ENCODE results near the gene MVB12A. TPM values are rescaled to one million over a fixed set of nuclear protein-coding genes. Genes with fewer than 3 reads are reported as not detected.

MVB12A gene
- total RNA-seq, 4 donors from 2014 or later: 42.8 to 87.9 (median 51.9) TPM

DNA sequence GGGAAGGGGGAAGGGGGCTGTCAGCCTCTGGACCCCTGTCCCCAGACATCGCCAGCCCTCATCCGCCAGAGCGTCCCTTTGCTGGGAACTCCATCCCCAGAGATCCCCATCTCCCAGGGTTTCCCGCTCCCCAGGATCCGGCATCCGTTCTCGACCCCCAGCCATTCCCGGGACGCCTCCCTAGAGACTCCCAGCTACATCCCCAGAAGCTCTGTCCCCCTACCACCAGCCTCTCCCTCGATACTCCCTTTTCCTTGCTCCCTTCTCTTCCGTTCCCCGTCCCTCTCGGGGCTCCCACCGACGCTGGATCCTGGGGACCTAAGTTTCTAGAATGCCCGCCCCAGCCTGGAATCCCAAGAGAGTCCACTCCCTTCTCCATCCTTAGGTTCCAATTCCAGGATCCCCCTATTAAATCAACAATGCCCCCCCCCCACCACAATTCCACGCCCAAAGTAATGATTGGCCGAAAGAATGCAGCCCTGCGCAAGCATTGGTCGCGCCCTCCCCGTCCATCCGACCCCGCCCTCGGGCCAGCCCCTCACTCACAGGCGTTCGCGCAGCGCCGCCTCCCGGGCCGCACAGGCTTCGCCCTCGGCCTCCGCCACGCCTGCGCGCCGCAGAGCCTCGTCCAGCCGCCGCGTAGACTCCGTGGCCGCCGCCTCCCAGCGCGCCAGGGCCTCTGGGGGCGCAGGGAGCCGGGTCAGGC is 29.0 kb upstream of the MVB12A start:
- H3K27ac ChIP-seq: peak overlapping the region in 1 of 4 donors; percentile 62
- peak overlapping the region; percentile 24 to 54 (median 38) for H3K4me3 ChIP-seq
- peaks cover 0 to 32% of the 10 kb centered on the region in 2 donors for H3K27me3 ChIP-seq
- H3K9me3 ChIP-seq: peaks cover 0 to 16% (median 0%) of the 10 kb centered on the region in 4 donors
- DNase-seq (ENCODE audit: low spot score in 2 of 2): peak; percentile 78 to 80
- H3K36me3 ChIP-seq: no peaks in the 10 kb centered on the region
- H3K4me1 ChIP-seq: peaks cover 0 to 23% (median 5%) of the 10 kb centered on the region in 4 donors
- no peak for TF ChIP-seq POLR2A (IDR thresholded peaks at IDR 0.05)
- TF ChIP-seq, protein P1, sequence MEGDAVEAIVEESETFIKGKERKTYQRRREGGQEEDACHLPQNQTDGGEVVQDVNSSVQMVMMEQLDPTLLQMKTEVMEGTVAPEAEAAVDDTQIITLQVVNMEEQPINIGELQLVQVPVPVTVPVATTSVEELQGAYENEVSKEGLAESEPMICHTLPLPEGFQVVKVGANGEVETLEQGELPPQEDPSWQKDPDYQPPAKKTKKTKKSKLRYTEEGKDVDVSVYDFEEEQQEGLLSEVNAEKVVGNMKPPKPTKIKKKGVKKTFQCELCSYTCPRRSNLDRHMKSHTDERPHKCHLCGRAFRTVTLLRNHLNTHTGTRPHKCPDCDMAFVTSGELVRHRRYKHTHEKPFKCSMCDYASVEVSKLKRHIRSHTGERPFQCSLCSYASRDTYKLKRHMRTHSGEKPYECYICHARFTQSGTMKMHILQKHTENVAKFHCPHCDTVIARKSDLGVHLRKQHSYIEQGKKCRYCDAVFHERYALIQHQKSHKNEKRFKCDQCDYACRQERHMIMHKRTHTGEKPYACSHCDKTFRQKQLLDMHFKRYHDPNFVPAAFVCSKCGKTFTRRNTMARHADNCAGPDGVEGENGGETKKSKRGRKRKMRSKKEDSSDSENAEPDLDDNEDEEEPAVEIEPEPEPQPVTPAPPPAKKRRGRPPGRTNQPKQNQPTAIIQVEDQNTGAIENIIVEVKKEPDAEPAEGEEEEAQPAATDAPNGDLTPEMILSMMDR (IDR thresholded peaks at IDR 0.05): peak; percentile 69 to 91 (median 84)
- 1 to 2% methylated on average over 42 to 45 of the region's 50 CpGs for WGBS, 2 donors

- DNase-seq (ENCODE audit: low spot score in 2 of 2): no peak
- no peak overlapping the region for H3K27ac ChIP-seq
- WGBS, 2 donors: 12% methylated on average over 25 to 26 of the region's 26 CpGs
- no peaks in the 10 kb centered on the region for H3K36me3 ChIP-seq
- H3K27me3 ChIP-seq: peaks cover 0 to 32% of the 10 kb centered on the region in 2 donors
- TF ChIP-seq EP300 (IDR thresholded peaks at IDR 0.05): no peak
- TF ChIP-seq POLR2A (IDR thresholded peaks at IDR 0.05): no peak
- TF ChIP-seq, protein P1 (IDR thresholded peaks at IDR 0.05): no peak
- H3K9me3 ChIP-seq: peaks cover 0 to 16% (median 0%) of the 10 kb centered on the region in 4 donors
- peaks cover 0 to 23% (median 5%) of the 10 kb centered on the region in 4 donors for H3K4me1 ChIP-seq
- H3K4me3 ChIP-seq: peak overlapping the region in 3 of 4 donors; percentile 24 to 54 (median 35)
Observed at GRCh38 chr19:17391371-17392151, 28.3 kb upstream of the MVB12A start.

- H3K27ac ChIP-seq: no peak overlapping the region
- TF ChIP-seq POLR2A (IDR thresholded peaks at IDR 0.05) (no peak), EP300 (IDR thresholded peaks at IDR 0.05) (no peak)
- TF ChIP-seq, protein P1 (IDR thresholded peaks at IDR 0.05): no peak
- H3K27me3 ChIP-seq: peaks cover 0 to 32% of the 10 kb centered on the region in 2 donors
- H3K36me3 ChIP-seq: no peaks in the 10 kb centered on the region
- WGBS, 2 donors: 54 to 58% methylated on average over 2 of the region's 2 CpGs
- no peak overlapping the region for H3K4me3 ChIP-seq
- no peak for DNase-seq (ENCODE audit: low spot score in 2 of 2)
- H3K9me3 ChIP-seq: peaks cover 0 to 16% (median 0%) of the 10 kb centered on the region in 4 donors
- peaks cover 0 to 23% (median 5%) of the 10 kb centered on the region in 4 donors for H3K4me1 ChIP-seq
Observed at GRCh38 chr19:17393002-17393401, 26.8 kb upstream of the MVB12A start.

DNA sequence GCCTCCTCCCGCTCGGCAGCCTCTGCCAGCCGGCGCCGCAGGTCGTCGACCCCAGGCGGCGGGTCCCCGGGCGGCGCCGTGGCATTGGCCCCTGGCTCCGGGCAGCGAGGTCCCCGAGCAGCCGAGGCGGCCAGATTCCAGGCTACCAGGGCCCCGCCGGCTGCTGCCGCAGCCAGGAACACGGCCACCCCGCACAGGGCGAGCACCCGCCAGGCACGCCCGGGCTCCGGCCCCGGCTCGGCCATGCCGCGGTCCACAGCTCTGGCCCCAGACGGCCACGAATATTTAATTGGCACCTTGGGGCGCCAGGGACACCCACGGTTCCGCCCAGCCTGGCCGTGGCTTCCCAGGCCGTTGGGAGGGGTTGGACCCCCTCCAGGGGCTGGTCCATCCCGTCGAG is 25.9 kb upstream of the MVB12A start, which contains the start of gene CCDC194:
TSS of gene CCDC194 (minus strand) at position 283 of the 400 bp plus-strand sequence. CDS start at position 245, 38 bp downstream.
- Histone ChIP-seq H3K36me3 (no peaks in the 10 kb centered on the region), H3K27me3 (peaks cover 0 to 32% of the 10 kb centered on the region in 2 donors), H3K9me3 (peaks cover 0 to 11% (median 0%) of the 10 kb centered on the region in 4 donors), H3K4me1 (peaks cover 0 to 23% (median 5%) of the 10 kb centered on the region in 4 donors), H3K27ac (no peak within 1 kb of the TSS), H3K4me3 (no peak within 1 kb of the TSS)
- TF ChIP-seq POLR2A (IDR thresholded peaks at IDR 0.05): no peak
- TF ChIP-seq, protein P1 (IDR thresholded peaks at IDR 0.05): no peak
- no peak for TF ChIP-seq EP300 (IDR thresholded peaks at IDR 0.05)
- no peak for DNase-seq (ENCODE audit: low spot score in 2 of 2)
- 35 to 48% methylated on average over 7 to 21 of the region's 41 CpGs for WGBS, 2 donors

All from tibial nerve (tissue), 4 donors.